ENCODE results near the gene KDM4B. TPM values are rescaled to one million over a fixed set of nuclear protein-coding genes. Genes with fewer than 3 reads are reported as not detected.

Gene KDM4B
- total and polyA plus RNA-seq, 3 donors from 2014 or later, result 33.3 to 72.7 (median 67.7) TPM

DNA sequence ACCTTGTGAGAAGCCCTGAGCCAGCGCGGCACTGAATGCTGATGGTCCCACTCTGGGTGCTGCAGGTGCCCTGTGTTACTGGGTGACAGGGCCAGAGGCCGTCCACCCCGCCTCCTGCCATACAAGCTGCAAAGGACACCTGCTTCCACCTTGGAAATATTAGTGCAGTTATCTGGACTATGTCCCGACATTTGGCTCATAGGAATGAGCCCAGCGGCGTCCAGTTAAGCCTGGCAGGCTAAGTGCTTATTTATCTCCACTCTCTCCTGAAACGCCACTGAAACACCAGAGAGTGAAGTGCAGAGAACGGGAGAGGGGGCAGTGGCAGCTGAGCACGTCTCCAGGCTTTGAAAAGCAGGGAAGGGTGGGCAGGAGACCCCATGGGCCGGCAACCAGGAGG, 145.8 kb downstream of the KDM4B start:
- Histone ChIP-seq H3K4me3 (no peak overlapping the region), H3K36me3 (ENCODE audit: low read depth, missing control alignments) (no peaks in the 10 kb centered on the region), H3K27ac (no peak overlapping the region), H3K4me1 (no peaks in the 10 kb centered on the region), H3K9me3 (no peaks in the 10 kb centered on the region), H3K27me3 (no peaks in the 10 kb centered on the region)
- TF ChIP-seq POLR2A (IDR thresholded peaks at IDR 0.05), result no peak
- no peak for TF ChIP-seq CTCF (IDR thresholded peaks at IDR 0.05)
- no peak for DNase-seq
- intact Hi-C loops (cut with DNase I; ENCODE audit: low total_unique reads), result no loop called here
- 72 to 77% methylated on average over 7 to 11 of the region's 11 CpGs for WGBS, 2 donors

- DNase-seq, result no peak
- Histone ChIP-seq H3K27ac (no peak overlapping the region), H3K9me3 (no peaks in the 10 kb centered on the region), H3K27me3 (no peaks in the 10 kb centered on the region), H3K36me3 (ENCODE audit: low read depth, missing control alignments) (no peaks in the 10 kb centered on the region), H3K4me3 (no peak overlapping the region), H3K4me1 (no peaks in the 10 kb centered on the region)
- intact Hi-C loops (cut with DNase I; ENCODE audit: low total_unique reads), result no loop called here
- WGBS, 2 donors, result 88 to 93% methylated on average over 7 of the region's 7 CpGs
- TF ChIP-seq POLR2A (IDR thresholded peaks at IDR 0.05), result no peak
- no peak for TF ChIP-seq CTCF (IDR thresholded peaks at IDR 0.05)
Measured at GRCh38 chr19:5115351-5115750, 146.4 kb downstream of the KDM4B start.

DNA sequence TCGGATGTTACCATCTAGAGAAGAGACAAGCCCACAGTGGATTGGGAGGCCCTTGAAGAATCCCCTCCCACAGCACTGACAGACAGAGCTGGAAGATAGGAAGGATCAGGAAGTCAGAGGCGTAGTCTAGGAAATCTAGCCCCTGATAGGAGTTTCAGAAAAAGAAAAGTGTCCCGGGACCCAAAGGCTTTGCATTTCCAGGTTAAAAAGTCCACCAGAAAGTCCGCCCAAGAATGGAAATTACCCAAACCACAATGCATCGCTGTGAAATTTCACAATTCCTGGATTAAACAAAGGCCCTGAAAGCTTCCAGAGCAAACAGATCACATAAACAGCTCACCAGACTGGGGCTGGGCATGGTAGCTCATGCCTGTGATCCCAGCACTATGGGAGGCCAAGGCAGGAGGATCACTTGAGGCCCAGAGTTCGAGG, 146.9 kb downstream of the KDM4B start:
- Histone ChIP-seq H3K36me3 (ENCODE audit: low read depth, missing control alignments) (no peaks in the 10 kb centered on the region), H3K27ac (no peak overlapping the region), H3K4me1 (no peaks in the 10 kb centered on the region), H3K9me3 (no peaks in the 10 kb centered on the region), H3K4me3 (no peak overlapping the region), H3K27me3 (no peaks in the 10 kb centered on the region)
- no peak for TF ChIP-seq POLR2A (IDR thresholded peaks at IDR 0.05)
- no peak for DNase-seq
- 86 to 98% methylated on average over 6 of the region's 6 CpGs for WGBS, 2 donors
- intact Hi-C loops (cut with DNase I; ENCODE audit: low total_unique reads), result no loop called here

GRCh38 chr19:5116292-5116691, 147.4 kb downstream of the KDM4B start:
- H3K36me3 ChIP-seq (ENCODE audit: low read depth, missing control alignments), result no peaks in the 10 kb centered on the region
- TF ChIP-seq POLR2A (IDR thresholded peaks at IDR 0.05) (no peak), CTCF (IDR thresholded peaks at IDR 0.05) (no peak)
- H3K9me3 ChIP-seq, result no peaks in the 10 kb centered on the region
- no peaks in the 10 kb centered on the region for H3K27me3 ChIP-seq
- intact Hi-C loops (cut with DNase I; ENCODE audit: low total_unique reads), result no loop called here
- H3K4me3 ChIP-seq, result no peak overlapping the region
- DNase-seq, result no peak
- no peak overlapping the region for H3K27ac ChIP-seq
- H3K4me1 ChIP-seq, result no peaks in the 10 kb centered on the region
- 98% methylated on average over 2 of the region's 2 CpGs for WGBS, 2 donors

DNA sequence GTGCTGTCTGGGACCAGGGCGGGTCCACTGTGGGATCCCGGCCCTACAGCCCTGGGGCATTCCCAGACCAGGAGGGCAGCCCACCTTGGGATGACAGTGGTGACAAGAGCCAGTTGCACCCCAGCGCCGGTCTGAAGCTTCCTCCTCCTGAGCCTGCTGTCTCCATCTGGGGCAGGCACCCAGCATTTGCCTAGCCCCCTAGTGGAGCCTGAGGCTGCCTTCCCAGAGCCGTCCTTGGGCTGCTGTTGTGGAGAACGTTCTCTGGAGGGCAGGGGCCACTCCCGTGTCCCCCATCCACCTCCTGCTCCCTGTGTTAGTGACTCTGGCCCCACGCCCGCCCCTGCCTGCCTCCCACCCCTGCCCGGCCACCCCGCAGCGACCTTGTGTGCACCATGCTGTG, 148.5 kb downstream of the KDM4B start:
- TF ChIP-seq CTCF (IDR thresholded peaks at IDR 0.05) (no peak), POLR2A (IDR thresholded peaks at IDR 0.05) (no peak)
- intact Hi-C loops (cut with DNase I; ENCODE audit: low total_unique reads), result no loop called here
- peaks cover 3% of the 10 kb centered on the region for H3K4me1 ChIP-seq
- DNase-seq, result no peak
- no peaks in the 10 kb centered on the region for H3K27me3 ChIP-seq
- H3K9me3 ChIP-seq, result no peaks in the 10 kb centered on the region
- H3K36me3 ChIP-seq (ENCODE audit: low read depth, missing control alignments), result no peaks in the 10 kb centered on the region
- 90 to 92% methylated on average over 10 to 12 of the region's 12 CpGs for WGBS, 2 donors
- H3K4me3 ChIP-seq, result no peak overlapping the region
- H3K27ac ChIP-seq, result no peak overlapping the region
